Gastrocnemius medialis (tissue), 4 donors: Measurements from ENCODE around the gene DMRTC1.
"Not testable (repeated sequence)": the region's sequence is repeated elsewhere in the genome, so short reads cannot be mapped to it uniquely, and the experiment has no call there.

Experiments used
- POLR2A ChIP-seq, 2 donors: fragments of 450-650 bp; IDR thresholded peaks; one replicate each; pipeline ENCODE4 v1.6.1; 2017; ENCODE audit warnings: antibody characterized with exemption in 2 of 2, mild to moderate bottlenecking in 2 of 2, moderate library complexity in 2 of 2
- TF ChIP-seq, protein P1 (sequence below), 5 experiments: fragments of 450-650 bp in 3 of 5; fragments of 200-600 bp in 2 of 5; sonication (generic) in 2 of 5; IDR thresholded peaks in 4 of 5; conservative IDR thresholded peaks in 1 of 5; 1 replicate in 4 of 5; 2 replicates in 1 of 5; pipeline ENCODE4 v1.5.1; 2016 to 2019; ENCODE audit warnings: antibody characterized with exemption in 5 of 5, mild to moderate bottlenecking in 3 of 5, moderate library complexity in 3 of 5

DNA sequence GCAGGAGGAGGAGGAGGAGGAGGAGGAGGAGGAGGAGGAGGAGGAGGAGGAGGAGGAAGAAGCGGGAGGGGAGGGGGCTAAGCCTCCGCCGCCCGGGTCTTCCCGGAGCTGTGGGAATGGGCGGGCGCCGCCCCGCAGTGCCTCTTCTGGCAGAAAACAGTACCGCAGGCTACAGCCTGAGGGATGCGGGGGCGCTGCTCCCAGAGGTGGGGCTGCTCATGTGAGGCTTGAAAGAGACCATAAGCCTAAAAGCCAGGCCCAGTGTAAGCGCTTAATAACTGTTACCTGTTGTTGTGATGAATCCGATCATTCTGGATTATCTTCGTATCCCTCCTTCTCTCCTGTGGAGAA lies at the start of gene DMRTC1:
- TF ChIP-seq, protein P1, sequence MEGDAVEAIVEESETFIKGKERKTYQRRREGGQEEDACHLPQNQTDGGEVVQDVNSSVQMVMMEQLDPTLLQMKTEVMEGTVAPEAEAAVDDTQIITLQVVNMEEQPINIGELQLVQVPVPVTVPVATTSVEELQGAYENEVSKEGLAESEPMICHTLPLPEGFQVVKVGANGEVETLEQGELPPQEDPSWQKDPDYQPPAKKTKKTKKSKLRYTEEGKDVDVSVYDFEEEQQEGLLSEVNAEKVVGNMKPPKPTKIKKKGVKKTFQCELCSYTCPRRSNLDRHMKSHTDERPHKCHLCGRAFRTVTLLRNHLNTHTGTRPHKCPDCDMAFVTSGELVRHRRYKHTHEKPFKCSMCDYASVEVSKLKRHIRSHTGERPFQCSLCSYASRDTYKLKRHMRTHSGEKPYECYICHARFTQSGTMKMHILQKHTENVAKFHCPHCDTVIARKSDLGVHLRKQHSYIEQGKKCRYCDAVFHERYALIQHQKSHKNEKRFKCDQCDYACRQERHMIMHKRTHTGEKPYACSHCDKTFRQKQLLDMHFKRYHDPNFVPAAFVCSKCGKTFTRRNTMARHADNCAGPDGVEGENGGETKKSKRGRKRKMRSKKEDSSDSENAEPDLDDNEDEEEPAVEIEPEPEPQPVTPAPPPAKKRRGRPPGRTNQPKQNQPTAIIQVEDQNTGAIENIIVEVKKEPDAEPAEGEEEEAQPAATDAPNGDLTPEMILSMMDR (IDR thresholded peaks at IDR 0.05 in 4 of 5, conservative IDR thresholded peaks at IDR 0.05 in 1 of 5): not testable (repeated sequence)
- not testable (repeated sequence) for TF ChIP-seq POLR2A (IDR thresholded peaks at IDR 0.05)
